PC-9 (cell line): ENCODE results near the gene DLEC1. TPM values are rescaled to one million over a fixed set of nuclear protein-coding genes. Genes with fewer than 3 reads are reported as not detected.
"Not testable (repeated sequence)": the region's sequence is repeated elsewhere in the genome, so short reads cannot be mapped to it uniquely, and the experiment has no call there.

ENCODE experiments used
- BruUV-seq: library from RNA; stranded (reverse); fragments of 400-500 nt; replicated peaks from 2 replicates; lab custom pipeline; 2021; lab: Mats Ljungman, UMichigan
- CTCF ChIA-PET: fragments of 300-600 bp; sonication (Branson Sonifier 250); formaldehyde crosslinking; loops from one replicate; lab custom pipeline; 2022; ENCODE audit warnings: antibody characterized with exemption; lab: Charles Lee
- POLR2A ChIA-PET: fragments of 300-600 bp; sonication (Branson Sonifier 250); formaldehyde crosslinking; loops from one replicate; lab custom pipeline; 2022; ENCODE audit warnings: antibody characterized with exemption; ENCODE audit not compliant: unreplicated experiment; lab: Charles Lee
- DNase-seq, 2 experiments: peaks; one replicate each; pipeline versions ENCODE4 v3.0.0 to v3.0.0-alpha.2; 2015 to 2022; ENCODE audit warnings: mixed read lengths in 1 of 2
- H2AFZ ChIP-seq: fragments of 200-600 bp; sonication (generic); 2 replicates; pipeline ENCODE4 v1.8.1; 2017; ENCODE audit warnings: antibody characterized with exemption
- H3F3A ChIP-seq: fragments of 200-600 bp; sonication (generic); 2 replicates; pipeline ENCODE4 v1.8.1; 2017; ENCODE audit warnings: antibody characterized with exemption, mild to moderate bottlenecking, low read depth; ENCODE audit not compliant: insufficient read depth
- H3K27ac ChIP-seq: fragments of 200-600 bp; sonication (generic); 2 replicates; pipeline ENCODE4 v1.6.1; 2016; ENCODE audit warnings: mixed run types
- H3K27me3 ChIP-seq: fragments of 200-600 bp; sonication (generic); 2 replicates; pipeline ENCODE4 v1.6.1; 2016; ENCODE audit warnings: low read depth, mixed run types; ENCODE audit not compliant: insufficient read depth
- H3K36me3 ChIP-seq: fragments of 200-600 bp; sonication (generic); 2 replicates; pipeline ENCODE4 v1.6.1; 2016; ENCODE audit warnings: low read depth, mixed run types
- H3K4me1 ChIP-seq: fragments of 200-600 bp; sonication (generic); replicated peaks from 2 replicates; pipeline ENCODE4 v1.6.1; 2016; ENCODE audit warnings: mixed run types; ENCODE audit not compliant: insufficient read depth
- H3K4me2 ChIP-seq: fragments of 200-600 bp; sonication (generic); 2 replicates; pipeline ENCODE4 v1.6.1; 2017; ENCODE audit warnings: mixed run types
- H3K4me3 ChIP-seq: fragments of 200-600 bp; sonication (generic); 2 replicates; pipeline ENCODE4 v1.6.1; 2016; ENCODE audit warnings: mixed run types
- H3K79me2 ChIP-seq: fragments of 200-600 bp; sonication (generic); 2 replicates; pipeline ENCODE4 v1.6.1; 2017; ENCODE audit warnings: low read depth, mixed run types
- H3K9me2 ChIP-seq: fragments of 200-600 bp; sonication (generic); 2 replicates; pipeline ENCODE4 v1.8.1; 2017; ENCODE audit warnings: mild to moderate bottlenecking; ENCODE audit not compliant: insufficient read depth
- H3K9me3 ChIP-seq: fragments of 200-600 bp; sonication (generic); 2 replicates; pipeline ENCODE4 v1.8.1; 2016; ENCODE audit warnings: low read depth; ENCODE audit not compliant: insufficient read depth
- H4K20me1 ChIP-seq: fragments of 200-600 bp; sonication (generic); 2 replicates; pipeline ENCODE4 v1.8.1; 2017; ENCODE audit not compliant: insufficient read depth
- EZH2 ChIP-seq: fragments of 200-600 bp; sonication (generic); IDR thresholded peaks from 2 replicates; pipeline ENCODE4 v1.8.0; 2017; ENCODE audit warnings: antibody characterized with exemption, low read depth
- intact Hi-C: fragments of 100-400 bp; cut with micrococcal nuclease; formaldehyde crosslinking; loops from one replicate; pipeline ENCODE4 v1.10.0; 2022; ENCODE audit not compliant: unreplicated experiment
- total RNA-seq: library from RNA; stranded (reverse); gene quantifications from 2 replicates; pipeline ENCODE4 v1.2.3, GENCODE V29; 2021
- TF ChIP-seq, protein P1 (sequence below): fragments of 200-600 bp; sonication (generic); conservative IDR thresholded peaks from 2 replicates; pipeline ENCODE4 v1.6.1; 2017; ENCODE audit warnings: mixed run types, antibody characterized with exemption, mild to moderate bottlenecking, moderate library complexity

DLEC1 gene
- total RNA-seq, 1 experiment from 2014 or later, result 0.35 TPM

DNA sequence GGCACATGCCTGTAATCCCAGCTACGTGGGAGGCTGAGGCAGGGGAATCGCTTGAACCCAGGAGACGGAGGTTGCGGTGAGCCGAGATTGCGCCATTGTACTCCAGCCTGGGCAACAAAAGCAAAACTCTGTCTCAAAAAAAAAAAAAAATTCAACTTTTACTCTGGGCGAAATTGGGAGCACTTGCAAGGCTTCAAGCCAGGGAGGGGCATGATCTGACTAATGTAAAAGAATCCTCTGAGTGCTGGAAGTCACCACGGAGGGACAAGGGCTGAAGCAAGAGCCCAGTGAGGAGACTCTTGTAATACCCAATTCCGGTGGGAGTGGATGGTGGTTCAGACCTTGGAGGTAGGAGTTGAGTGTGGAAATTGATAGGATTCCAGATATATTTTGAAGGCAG is 4.7 kb upstream of the DLEC1 start:
- H3K79me2 ChIP-seq, H3K27ac ChIP-seq, H3K27me3 ChIP-seq, H3K9me2 ChIP-seq, H3K36me3 ChIP-seq, DNase-seq, H4K20me1 ChIP-seq, BruUV-seq, POLR2A ChIA-PET, H3K4me2 ChIP-seq, intact Hi-C loops, H3K4me3 ChIP-seq, CTCF ChIA-PET, H3K9me3 ChIP-seq, H2AFZ ChIP-seq: not testable (repeated sequence)
- H3F3A ChIP-seq, result peaks cover 18% of the 10 kb centered on the region; the same call in 1 of the 2 replicates
- H3K4me1 ChIP-seq, result peaks cover 30% of the 10 kb centered on the region

- ChIA-PET CTCF (no interaction called here), POLR2A (no interaction called here)
Measured at GRCh38 chr3:38036286-38036685, 2.7 kb upstream of the DLEC1 start.

GRCh38 chr3:38036906-38037305 is 2.1 kb upstream of the DLEC1 start:
- intact Hi-C loops, result no loop called here
- Histone ChIP-seq H3K4me2 (no peak overlapping the region), H3K9me3 (no peaks in the 10 kb centered on the region), H3K79me2 (no peaks in the 10 kb centered on the region), H3K9me2 (no peaks in the 10 kb centered on the region), H2AFZ (no peak overlapping the region), H3K4me1 (peaks cover 8% of the 10 kb centered on the region), H3K27ac (no peak overlapping the region), H4K20me1 (no peaks in the 10 kb centered on the region), H3K36me3 (no peaks in the 10 kb centered on the region), H3F3A (peaks cover 2% of the 10 kb centered on the region; the same call in 1 of the 2 replicates), H3K27me3 (no peaks in the 10 kb centered on the region), H3K4me3 (no peak overlapping the region)
- DNase-seq, result no peak
- TF ChIP-seq, protein P1, sequence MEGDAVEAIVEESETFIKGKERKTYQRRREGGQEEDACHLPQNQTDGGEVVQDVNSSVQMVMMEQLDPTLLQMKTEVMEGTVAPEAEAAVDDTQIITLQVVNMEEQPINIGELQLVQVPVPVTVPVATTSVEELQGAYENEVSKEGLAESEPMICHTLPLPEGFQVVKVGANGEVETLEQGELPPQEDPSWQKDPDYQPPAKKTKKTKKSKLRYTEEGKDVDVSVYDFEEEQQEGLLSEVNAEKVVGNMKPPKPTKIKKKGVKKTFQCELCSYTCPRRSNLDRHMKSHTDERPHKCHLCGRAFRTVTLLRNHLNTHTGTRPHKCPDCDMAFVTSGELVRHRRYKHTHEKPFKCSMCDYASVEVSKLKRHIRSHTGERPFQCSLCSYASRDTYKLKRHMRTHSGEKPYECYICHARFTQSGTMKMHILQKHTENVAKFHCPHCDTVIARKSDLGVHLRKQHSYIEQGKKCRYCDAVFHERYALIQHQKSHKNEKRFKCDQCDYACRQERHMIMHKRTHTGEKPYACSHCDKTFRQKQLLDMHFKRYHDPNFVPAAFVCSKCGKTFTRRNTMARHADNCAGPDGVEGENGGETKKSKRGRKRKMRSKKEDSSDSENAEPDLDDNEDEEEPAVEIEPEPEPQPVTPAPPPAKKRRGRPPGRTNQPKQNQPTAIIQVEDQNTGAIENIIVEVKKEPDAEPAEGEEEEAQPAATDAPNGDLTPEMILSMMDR, result no peak
- no peak for TF ChIP-seq EZH2
- BruUV-seq, result no TSS peak
- ChIA-PET POLR2A (no interaction called here), CTCF (no interaction called here)

More at GRCh38 chr3:38036286-38036685, 2.7 kb upstream of the DLEC1 start:
- peaks cover 8% of the 10 kb centered on the region; the same call in 1 of the 2 replicates for H3F3A ChIP-seq
- peaks cover 14% of the 10 kb centered on the region for H3K4me1 ChIP-seq
- H3K4me3 ChIP-seq, result no peak overlapping the region
- H3K9me3 ChIP-seq, result no peaks in the 10 kb centered on the region
- intact Hi-C loops, result no loop called here
- no peaks in the 10 kb centered on the region for H3K36me3 ChIP-seq
- H3K79me2 ChIP-seq, result no peaks in the 10 kb centered on the region
- H3K4me2 ChIP-seq, result no peak overlapping the region
- H4K20me1 ChIP-seq, result no peaks in the 10 kb centered on the region
- no peaks in the 10 kb centered on the region for H3K9me2 ChIP-seq
- DNase-seq, result no peak
- no peaks in the 10 kb centered on the region for H3K27me3 ChIP-seq
- H3K27ac ChIP-seq, result no peak overlapping the region
- no TSS peak for BruUV-seq
- TF ChIP-seq, protein P1, result no peak
- TF ChIP-seq EZH2, result no peak
- no peak overlapping the region for H2AFZ ChIP-seq

GRCh38 chr3:38038447-38038911 is 529 bp upstream of the DLEC1 start:
- Histone ChIP-seq H3K79me2 (no peaks in the 10 kb centered on the region), H3K4me2 (peak overlapping the region; percentile 72), H3K4me1 (peaks cover 5% of the 10 kb centered on the region; the same call in 1 of the 2 replicates), H3K27me3 (no peaks in the 10 kb centered on the region), H3K9me2 (no peaks in the 10 kb centered on the region), H3K36me3 (no peaks in the 10 kb centered on the region), H3K27ac (no peak overlapping the region), H3K9me3 (no peaks in the 10 kb centered on the region), H4K20me1 (no peaks in the 10 kb centered on the region), H3F3A (no peaks in the 10 kb centered on the region), H2AFZ (peak overlapping the region; percentile 55; the same call in 1 of the 2 replicates), H3K4me3 (peak overlapping the region; percentile 49; the same call in 1 of the 2 replicates)
- DNase-seq, result no peak
- CTCF ChIA-PET, result no interaction called here
- TSS peak; percentile 61 for BruUV-seq
- POLR2A ChIA-PET, result interaction anchor here (0.7 kb wide), 1 partner anchor 1046 kb away, joined by 4 read pairs; the partner anchor contains the start of gene EPM2AIP1
- TF ChIP-seq, protein P1, result no peak
- TF ChIP-seq EZH2, result no peak
- intact Hi-C loops, result no loop called here
